Liver (tissue), 9 donors: ENCODE measurements around the gene ZBTB18. TPM values are rescaled to one million over a fixed set of nuclear protein-coding genes. Genes with fewer than 3 reads are reported as not detected.

Source experiments
- DNase-seq: peaks from one replicate; pipeline ENCODE4 v3.0.0-alpha.2; 2017; ENCODE audit warnings: low spot score
- H3K27ac ChIP-seq, 2 donors: one replicate each; pipeline ENCODE4 v1.7.0; 2013; ENCODE audit warnings: inconsistent platforms in 2 of 2, low read length in 2 of 2, control low read depth in 1 of 2, low read depth in 1 of 2, mild to moderate bottlenecking in 1 of 2
- H3K27me3 ChIP-seq, 4 donors: one replicate each; pipeline versions ENCODE4 v1.6.1 to v1.7.0; 2013; ENCODE audit warnings: low read length in 3 of 4, inconsistent platforms in 1 of 4, mild to moderate bottlenecking in 1 of 4, moderate library complexity in 1 of 4; ENCODE audit not compliant: control insufficient read depth in 4 of 4, insufficient read depth in 4 of 4
- H3K36me3 ChIP-seq, 4 donors: one replicate each; pipeline versions ENCODE4 v1.6.1 to v1.7.0; 2013; ENCODE audit warnings: low read length in 3 of 4, mild to moderate bottlenecking in 3 of 4, low read depth in 1 of 4, moderate library complexity in 1 of 4; ENCODE audit not compliant: control insufficient read depth in 4 of 4, insufficient read depth in 3 of 4
- H3K4me1 ChIP-seq, 4 donors: one replicate each; pipeline versions ENCODE4 v1.6.1 to v1.7.0; 2013; ENCODE audit warnings: low read length in 3 of 4, mild to moderate bottlenecking in 3 of 4, moderate library complexity in 1 of 4; ENCODE audit not compliant: control insufficient read depth in 4 of 4, insufficient read depth in 4 of 4
- H3K4me3 ChIP-seq, 3 donors: one replicate each; pipeline versions ENCODE4 v1.6.1 to v1.7.0; 2013; ENCODE audit warnings: low read length in 3 of 3, control low read depth in 1 of 3, low read depth in 1 of 3, mild to moderate bottlenecking in 1 of 3
- H3K9ac ChIP-seq, 2 donors: one replicate each; pipeline ENCODE4 v1.7.0; 2013; ENCODE audit warnings: low read length in 2 of 2, mild to moderate bottlenecking in 2 of 2, moderate library complexity in 2 of 2, control low read depth in 1 of 2, low read depth in 1 of 2
- H3K9me3 ChIP-seq, 4 donors: one replicate each; pipeline versions ENCODE4 v1.6.1 to v1.7.0; 2013; ENCODE audit warnings: low read length in 3 of 4; ENCODE audit not compliant: control insufficient read depth in 4 of 4
- EGR1 ChIP-seq, 2 donors: IDR thresholded peaks; 2 replicates each; pipeline ENCODE4 v1.6.1; 2016 to 2018; ENCODE audit warnings: antibody characterized with exemption in 2 of 2, low read depth in 2 of 2
- FOXA1 ChIP-seq: IDR thresholded peaks from 2 replicates; pipeline ENCODE4 v1.6.1; 2016; ENCODE audit warnings: antibody characterized with exemption
- FOXA2 ChIP-seq: IDR thresholded peaks from 2 replicates; pipeline ENCODE4 v1.6.1; 2016; ENCODE audit warnings: antibody characterized with exemption
- HNF4A ChIP-seq, 2 donors: conservative IDR thresholded peaks; 2 replicates each; pipeline ENCODE4 v1.6.1; 2016; ENCODE audit warnings: antibody characterized with exemption in 2 of 2, mild to moderate bottlenecking in 2 of 2
- HNF4G ChIP-seq: IDR thresholded peaks from 2 replicates; pipeline ENCODE4 v1.6.1; 2016; ENCODE audit warnings: antibody characterized with exemption
- RAD21 ChIP-seq, 2 donors: IDR thresholded peaks; 2 replicates each; pipeline ENCODE4 v1.6.1; 2016; ENCODE audit warnings: antibody characterized with exemption in 2 of 2, mild to moderate bottlenecking in 2 of 2
- YY1 ChIP-seq: IDR thresholded peaks from 2 replicates; pipeline ENCODE4 v1.6.1; 2016; ENCODE audit warnings: antibody characterized with exemption, mild to moderate bottlenecking
- WGBS: extraction: QIAGEN DNeasy Blood & Tissue Kit; methylation state at CpG from one replicate; pipeline ENCODE4 v1.1.7; 2013; 5-methylcytosine and 5-hydroxymethylcytosine counted together
- polyA plus RNA-seq, 2 donors: library from polyadenylated mRNA; stranded (reverse) in 1 of 2; unstranded in 1 of 2; fragments of 200-250 nt in 1 of 2; fragments of >200 nt in 1 of 2; fragmentation: Nextera tagmentation in 1 of 2; extraction: Ambion mirVana in 1 of 2; gene quantifications; one replicate each; pipeline versions ENCODE4 v1.2.1 to v1.2.3, GENCODE V29; 2013 to 2015
- total RNA-seq, 2 donors: library from RNA; depleted of rRNA; stranded (reverse); fragments of >200 nt; gene quantifications; one replicate each; pipeline ENCODE4 v1.2.3, GENCODE V29; 2014
- TF ChIP-seq, protein P1 (sequence below): IDR thresholded peaks from 2 replicates; pipeline ENCODE4 v1.6.1; 2016; ENCODE audit warnings: antibody characterized with exemption
- TF ChIP-seq, protein P2 (sequence below): IDR thresholded peaks from 2 replicates; pipeline ENCODE4 v1.6.1; 2016; ENCODE audit warnings: antibody characterized with exemption
- TF ChIP-seq, protein P3 (sequence below): IDR thresholded peaks from 2 replicates; pipeline ENCODE4 v1.6.1; 2016; ENCODE audit warnings: antibody characterized with exemption, mild to moderate bottlenecking
- TF ChIP-seq, protein P4 (sequence below): fragments of 150-350 bp; IDR thresholded peaks from 2 replicates; pipeline ENCODE4 v1.5.1; 2017; ENCODE audit warnings: improper control_type of control experiment, low read depth, low read length; ENCODE audit not compliant: missing input control
- TF ChIP-seq, protein P5 (sequence below): IDR thresholded peaks from 2 replicates; pipeline ENCODE4 v1.6.1; 2016; ENCODE audit warnings: antibody characterized with exemption
- donor health status: healthy.
- donor health status: healthy.
- donor health status: healthy.
- donor health status: healthy.
- donor health status: healthy.

Gene ZBTB18
- total and polyA plus RNA-seq, 4 donors: 1.2 to 18.3 (median 5.7) TPM

DNA sequence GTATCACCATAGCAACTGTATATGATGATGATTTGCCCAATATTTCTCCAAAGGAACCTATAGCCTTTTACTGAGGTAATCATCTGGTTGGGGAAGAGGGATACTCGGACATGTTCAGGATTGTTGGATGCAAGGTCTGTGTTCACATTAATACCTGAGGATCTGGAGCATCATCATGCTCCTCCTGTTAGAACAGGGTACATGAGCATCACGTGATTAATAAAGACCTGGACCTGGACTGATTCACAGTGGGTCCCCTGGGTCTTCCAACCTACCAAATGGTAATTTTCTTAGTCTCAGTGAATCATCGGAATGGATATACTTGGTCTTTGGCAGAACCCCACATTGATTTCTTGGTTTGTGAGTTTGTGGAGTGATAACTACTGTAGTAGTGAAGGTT lies 45.6 kb upstream of the ZBTB18 start:
- H3K36me3 ChIP-seq: no peaks in the 10 kb centered on the region
- WGBS: 77% methylated on average over 3 of the region's 3 CpGs
- no peak for DNase-seq
- no peak overlapping the region for H3K9ac ChIP-seq
- no peaks in the 10 kb centered on the region for H3K4me1 ChIP-seq
- TF ChIP-seq, protein P1, sequence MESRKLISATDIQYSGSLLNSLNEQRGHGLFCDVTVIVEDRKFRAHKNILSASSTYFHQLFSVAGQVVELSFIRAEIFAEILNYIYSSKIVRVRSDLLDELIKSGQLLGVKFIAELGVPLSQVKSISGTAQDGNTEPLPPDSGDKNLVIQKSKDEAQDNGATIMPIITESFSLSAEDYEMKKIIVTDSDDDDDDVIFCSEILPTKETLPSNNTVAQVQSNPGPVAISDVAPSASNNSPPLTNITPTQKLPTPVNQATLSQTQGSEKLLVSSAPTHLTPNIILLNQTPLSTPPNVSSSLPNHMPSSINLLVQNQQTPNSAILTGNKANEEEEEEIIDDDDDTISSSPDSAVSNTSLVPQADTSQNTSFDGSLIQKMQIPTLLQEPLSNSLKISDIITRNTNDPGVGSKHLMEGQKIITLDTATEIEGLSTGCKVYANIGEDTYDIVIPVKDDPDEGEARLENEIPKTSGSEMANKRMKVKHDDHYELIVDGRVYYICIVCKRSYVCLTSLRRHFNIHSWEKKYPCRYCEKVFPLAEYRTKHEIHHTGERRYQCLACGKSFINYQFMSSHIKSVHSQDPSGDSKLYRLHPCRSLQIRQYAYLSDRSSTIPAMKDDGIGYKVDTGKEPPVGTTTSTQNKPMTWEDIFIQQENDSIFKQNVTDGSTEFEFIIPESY: no peak
- TF ChIP-seq, protein P2, sequence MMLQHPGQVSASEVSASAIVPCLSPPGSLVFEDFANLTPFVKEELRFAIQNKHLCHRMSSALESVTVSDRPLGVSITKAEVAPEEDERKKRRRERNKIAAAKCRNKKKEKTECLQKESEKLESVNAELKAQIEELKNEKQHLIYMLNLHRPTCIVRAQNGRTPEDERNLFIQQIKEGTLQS: no peak
- H3K27ac ChIP-seq: no peak overlapping the region
- H3K9me3 ChIP-seq: no peaks in the 10 kb centered on the region
- no peak overlapping the region for H3K4me3 ChIP-seq
- no peaks in the 10 kb centered on the region for H3K27me3 ChIP-seq

DNA sequence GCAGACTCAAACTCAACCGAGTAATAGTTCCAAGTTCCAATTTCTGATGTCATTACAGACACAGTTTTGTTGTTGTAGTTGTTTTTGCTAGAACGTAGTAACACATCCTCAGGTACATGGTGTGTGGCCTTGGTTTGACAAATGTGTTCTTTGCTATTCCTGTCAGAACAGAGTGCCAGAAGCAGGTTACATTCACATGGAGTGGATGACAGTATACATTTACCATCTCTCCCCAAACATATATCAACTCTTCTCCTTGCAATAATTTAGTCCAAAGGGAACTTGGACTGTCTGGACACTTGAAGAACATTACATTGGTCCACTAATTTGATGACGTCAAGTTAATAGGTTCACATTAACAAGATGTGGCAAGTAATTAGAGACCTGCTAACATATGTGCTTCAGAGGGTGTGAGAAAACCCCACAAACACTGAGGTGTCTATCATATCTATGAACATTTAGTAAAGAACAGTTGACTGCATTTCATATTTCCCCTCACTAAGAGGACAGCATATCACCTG lies 44.6 kb upstream of the ZBTB18 start:
- no peak overlapping the region for H3K4me3 ChIP-seq
- H3K9ac ChIP-seq: no peak overlapping the region
- WGBS: 58% methylated on average over 3 of the region's 3 CpGs
- H3K4me1 ChIP-seq: no peaks in the 10 kb centered on the region
- no peaks in the 10 kb centered on the region for H3K36me3 ChIP-seq
- no peak for DNase-seq
- TF ChIP-seq, protein P3, sequence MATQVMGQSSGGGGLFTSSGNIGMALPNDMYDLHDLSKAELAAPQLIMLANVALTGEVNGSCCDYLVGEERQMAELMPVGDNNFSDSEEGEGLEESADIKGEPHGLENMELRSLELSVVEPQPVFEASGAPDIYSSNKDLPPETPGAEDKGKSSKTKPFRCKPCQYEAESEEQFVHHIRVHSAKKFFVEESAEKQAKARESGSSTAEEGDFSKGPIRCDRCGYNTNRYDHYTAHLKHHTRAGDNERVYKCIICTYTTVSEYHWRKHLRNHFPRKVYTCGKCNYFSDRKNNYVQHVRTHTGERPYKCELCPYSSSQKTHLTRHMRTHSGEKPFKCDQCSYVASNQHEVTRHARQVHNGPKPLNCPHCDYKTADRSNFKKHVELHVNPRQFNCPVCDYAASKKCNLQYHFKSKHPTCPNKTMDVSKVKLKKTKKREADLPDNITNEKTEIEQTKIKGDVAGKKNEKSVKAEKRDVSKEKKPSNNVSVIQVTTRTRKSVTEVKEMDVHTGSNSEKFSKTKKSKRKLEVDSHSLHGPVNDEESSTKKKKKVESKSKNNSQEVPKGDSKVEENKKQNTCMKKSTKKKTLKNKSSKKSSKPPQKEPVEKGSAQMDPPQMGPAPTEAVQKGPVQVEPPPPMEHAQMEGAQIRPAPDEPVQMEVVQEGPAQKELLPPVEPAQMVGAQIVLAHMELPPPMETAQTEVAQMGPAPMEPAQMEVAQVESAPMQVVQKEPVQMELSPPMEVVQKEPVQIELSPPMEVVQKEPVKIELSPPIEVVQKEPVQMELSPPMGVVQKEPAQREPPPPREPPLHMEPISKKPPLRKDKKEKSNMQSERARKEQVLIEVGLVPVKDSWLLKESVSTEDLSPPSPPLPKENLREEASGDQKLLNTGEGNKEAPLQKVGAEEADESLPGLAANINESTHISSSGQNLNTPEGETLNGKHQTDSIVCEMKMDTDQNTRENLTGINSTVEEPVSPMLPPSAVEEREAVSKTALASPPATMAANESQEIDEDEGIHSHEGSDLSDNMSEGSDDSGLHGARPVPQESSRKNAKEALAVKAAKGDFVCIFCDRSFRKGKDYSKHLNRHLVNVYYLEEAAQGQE: no peak
- TF ChIP-seq FOXA2 (no peak), YY1 (no peak), HNF4A (conservative IDR thresholded peaks at IDR 0.05) (no peak), FOXA1 (no peak), RAD21 (IDR thresholded peaks at IDR 0.05) (no peak), HNF4G (no peak), EGR1 (IDR thresholded peaks at IDR 0.05; ENCODE audit: low read depth in 2 of 2) (no peak)
- TF ChIP-seq, protein P4, sequence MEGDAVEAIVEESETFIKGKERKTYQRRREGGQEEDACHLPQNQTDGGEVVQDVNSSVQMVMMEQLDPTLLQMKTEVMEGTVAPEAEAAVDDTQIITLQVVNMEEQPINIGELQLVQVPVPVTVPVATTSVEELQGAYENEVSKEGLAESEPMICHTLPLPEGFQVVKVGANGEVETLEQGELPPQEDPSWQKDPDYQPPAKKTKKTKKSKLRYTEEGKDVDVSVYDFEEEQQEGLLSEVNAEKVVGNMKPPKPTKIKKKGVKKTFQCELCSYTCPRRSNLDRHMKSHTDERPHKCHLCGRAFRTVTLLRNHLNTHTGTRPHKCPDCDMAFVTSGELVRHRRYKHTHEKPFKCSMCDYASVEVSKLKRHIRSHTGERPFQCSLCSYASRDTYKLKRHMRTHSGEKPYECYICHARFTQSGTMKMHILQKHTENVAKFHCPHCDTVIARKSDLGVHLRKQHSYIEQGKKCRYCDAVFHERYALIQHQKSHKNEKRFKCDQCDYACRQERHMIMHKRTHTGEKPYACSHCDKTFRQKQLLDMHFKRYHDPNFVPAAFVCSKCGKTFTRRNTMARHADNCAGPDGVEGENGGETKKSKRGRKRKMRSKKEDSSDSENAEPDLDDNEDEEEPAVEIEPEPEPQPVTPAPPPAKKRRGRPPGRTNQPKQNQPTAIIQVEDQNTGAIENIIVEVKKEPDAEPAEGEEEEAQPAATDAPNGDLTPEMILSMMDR: no peak
- TF ChIP-seq, protein P5, sequence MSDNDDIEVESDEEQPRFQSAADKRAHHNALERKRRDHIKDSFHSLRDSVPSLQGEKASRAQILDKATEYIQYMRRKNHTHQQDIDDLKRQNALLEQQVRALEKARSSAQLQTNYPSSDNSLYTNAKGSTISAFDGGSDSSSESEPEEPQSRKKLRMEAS: no peak
- TF ChIP-seq, protein P2: no peak
- TF ChIP-seq, protein P1: no peak
- H3K27ac ChIP-seq: no peak overlapping the region
- H3K27me3 ChIP-seq: no peaks in the 10 kb centered on the region
- no peaks in the 10 kb centered on the region for H3K9me3 ChIP-seq
